HG03095 (cell line): Measurements from ENCODE around the gene ELSPBP1.
"Not testable (repeated sequence)": the region's sequence is repeated elsewhere in the genome, so short reads cannot be mapped to it uniquely, and the experiment has no call there.

Source experiments
- ATAC-seq: cut with Tn5 transposase; IDR thresholded peaks from one replicate; pipeline ENCODE4 v1.9.1; 2021; ENCODE audit warnings: moderate library complexity; ENCODE audit not compliant: unreplicated experiment

ELSPBP1 gene

DNA sequence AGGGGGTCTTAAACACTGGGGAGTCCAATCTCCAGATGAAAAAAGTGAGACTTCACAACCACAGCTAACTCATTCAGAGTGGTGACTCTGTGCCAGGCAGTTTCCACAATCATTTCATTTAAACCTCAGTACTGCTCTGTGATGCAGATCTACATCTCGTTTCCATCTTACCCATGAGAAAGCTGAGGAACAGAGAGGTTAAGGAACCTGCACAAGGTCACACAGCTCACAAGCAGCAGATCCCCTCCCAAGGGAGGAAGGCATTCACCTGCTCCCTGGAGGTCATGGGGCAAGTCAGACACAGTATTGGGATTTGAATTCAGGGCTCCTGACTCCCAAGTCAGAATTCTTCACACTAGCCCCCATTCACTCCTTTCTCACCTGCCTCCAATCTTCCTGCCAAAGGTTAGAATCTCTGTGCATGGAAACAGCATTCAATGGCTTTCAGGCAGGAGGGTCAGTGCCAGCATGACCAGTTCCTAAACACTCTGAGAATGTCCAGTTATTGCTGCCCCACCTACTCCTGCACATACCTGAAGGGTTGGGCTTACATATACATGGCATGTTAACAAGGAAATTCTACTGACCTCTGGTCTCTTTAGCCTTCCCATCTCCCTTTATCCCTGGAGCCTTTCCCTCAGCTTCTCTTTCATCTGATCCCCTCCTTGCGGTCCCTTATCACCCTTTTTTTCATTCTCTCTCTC lies 47.6 kb downstream of the ELSPBP1 start:
- no peak for ATAC-seq

DNA sequence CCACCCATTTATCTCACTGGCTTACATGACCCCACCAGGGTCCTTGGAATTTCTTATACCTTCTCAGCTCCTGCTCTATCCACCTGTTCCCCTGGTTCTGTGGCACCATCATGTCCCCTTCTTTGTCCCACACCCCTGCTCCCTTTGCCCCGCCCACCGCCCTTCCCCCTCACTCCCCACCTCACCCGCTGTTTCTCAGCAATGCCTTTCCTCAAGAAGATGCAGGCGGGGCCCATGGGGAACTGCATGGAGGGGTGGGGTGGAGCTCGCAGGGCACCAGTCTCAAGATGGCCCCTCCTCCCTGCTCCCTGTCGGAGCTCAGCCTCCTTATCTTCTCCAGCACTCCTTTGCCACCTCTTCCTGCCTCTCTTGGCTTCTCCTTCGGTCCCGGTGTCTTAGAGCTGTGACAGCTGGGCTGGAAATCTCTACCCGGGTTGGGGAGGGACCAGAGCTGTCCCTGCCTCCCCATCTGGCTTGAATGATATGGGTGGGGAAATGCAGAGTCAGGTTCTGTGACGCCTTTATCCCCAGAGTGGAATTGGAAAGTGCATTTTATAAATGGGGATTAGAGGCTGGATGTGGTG lies 49.3 kb downstream of the ELSPBP1 start, which contains the start of gene CABP5:
Gene CABP5 (minus strand): TSS at position 405 of the 584 bp plus-strand sequence. CDS start 157 bp downstream, at position 248.
- no peak for ATAC-seq

DNA sequence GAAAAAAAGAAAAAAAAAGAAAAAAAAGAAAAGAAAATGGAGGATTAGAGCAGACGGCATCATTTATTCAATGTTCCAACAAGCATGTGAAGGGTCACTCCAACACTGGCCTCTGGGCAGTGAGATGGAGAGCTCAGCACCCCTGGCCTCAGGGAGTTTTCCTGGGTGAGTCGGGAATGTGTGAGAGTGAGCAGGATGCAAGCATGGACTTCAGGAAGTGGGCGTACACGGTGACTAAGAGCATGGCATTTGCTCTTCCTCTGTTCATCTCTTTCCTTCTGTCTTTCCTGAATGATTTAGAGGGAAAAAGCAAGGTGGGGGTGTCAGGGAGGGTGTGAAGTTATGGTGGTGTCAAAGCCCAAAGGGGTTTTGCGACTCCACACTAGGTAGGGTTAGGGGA lies 50.1 kb downstream of the ELSPBP1 start:
- no peak for ATAC-seq

DNA sequence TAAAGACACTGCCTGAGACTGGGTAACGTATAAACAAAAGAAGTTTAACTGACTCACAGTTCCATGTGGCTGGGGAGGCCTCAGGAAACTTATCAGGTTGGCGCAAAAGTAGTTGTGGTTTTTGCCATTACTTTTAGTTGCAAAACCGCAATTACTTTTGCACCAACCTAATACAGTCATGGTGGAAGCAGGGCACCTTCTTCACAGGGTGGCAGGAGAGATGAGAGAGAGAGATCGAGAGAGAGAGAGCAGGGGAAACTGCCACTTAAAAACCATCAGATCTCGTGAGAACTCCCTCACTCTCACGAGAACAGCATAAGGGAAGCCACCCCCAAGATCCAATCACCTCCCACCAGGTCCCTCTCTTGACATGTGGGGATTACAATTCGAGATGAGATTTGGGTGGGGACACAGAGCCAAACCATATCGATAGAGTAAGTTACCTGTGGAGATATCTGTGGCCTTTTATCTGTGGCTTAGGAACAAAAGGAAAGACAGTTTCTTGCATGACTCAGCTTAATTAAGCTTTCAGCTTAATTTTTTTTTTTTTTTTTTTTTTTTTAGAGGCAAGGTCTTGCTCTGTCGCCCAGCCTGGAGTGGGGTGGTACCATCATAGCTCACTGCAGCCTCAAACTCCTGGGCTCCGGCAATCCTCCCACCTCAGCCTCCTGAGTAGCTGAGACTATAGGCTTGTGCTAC lies 57.1 kb downstream of the ELSPBP1 start:
- no peak for ATAC-seq

DNA sequence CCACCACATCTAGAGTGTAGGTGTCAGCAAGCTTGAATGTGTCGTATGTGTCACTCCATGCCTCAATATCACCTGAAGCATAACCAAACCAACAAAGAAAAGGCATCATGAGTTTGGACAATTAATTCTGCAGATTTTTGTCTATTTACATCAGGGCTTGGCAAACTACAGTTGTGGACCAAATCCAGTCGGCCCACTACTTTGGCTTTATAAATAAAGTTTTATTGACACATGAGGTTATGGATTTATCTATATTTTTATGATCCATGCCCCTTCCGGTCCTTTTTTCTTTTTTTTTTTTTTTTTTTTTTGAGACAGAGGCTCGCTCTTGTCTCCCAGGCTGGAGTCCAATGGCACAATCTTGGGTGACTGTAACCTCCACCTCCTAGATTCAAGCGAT lies 58.6 kb downstream of the ELSPBP1 start:
- ATAC-seq: no peak

DNA sequence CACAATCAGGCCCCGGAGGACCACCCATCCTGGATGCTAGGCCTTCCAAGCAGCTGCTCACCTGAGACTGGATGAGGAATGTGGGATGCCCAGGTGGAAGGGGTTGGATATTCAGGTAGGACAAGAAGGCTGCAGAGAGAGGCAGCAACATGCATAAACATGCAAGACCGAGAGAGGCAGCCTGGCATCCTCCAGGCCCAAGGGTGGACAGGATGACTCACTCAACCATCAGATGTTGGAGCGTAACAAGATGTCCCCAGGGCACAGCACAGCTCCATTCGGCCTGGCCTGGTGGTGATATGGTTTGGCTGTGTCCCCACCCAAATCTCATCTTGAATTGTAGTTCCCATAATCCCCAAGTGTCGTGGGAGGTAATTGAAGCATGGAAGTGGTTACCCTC lies 59.4 kb downstream of the ELSPBP1 start:
- no peak for ATAC-seq

DNA sequence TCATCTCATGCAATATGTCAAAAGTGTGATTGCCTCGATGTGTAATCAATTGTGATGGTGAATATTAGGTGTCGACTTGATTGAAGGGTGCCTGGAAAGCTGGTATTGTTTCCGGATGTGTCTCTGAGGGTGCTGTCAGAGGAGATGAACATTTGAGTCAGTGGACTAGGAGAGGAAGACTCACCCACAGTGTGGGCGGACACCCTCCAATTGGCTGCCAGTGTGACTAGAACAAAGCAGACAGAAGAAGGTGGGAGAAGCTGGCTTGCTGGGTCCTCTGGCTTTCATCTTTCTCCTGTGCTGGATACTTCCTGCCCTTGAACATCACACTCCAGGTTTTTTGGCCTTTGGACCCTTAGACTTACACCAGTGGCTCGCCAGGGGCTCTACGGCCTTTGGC lies 64.9 kb downstream of the ELSPBP1 start:
- no peak for ATAC-seq

DNA sequence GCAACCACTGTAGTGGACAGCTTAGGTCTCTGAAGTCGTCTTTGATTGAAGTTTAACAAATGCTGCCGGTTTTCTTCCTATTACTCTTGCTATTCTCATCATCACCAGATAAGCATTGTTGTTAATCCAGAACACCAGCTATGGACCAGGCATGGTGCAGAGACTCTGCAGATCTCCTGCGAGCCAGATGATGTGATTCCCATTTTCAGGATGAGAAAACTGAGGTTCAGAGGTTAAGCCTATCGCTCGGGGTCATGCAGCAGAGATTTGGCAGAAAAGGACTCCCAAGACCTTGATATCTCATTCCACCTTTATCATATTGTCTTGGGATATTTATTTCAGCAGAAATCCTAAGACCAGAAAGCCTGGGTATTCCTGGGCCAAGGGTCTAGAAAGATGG lies 65.9 kb downstream of the ELSPBP1 start:
- no peak for ATAC-seq

DNA sequence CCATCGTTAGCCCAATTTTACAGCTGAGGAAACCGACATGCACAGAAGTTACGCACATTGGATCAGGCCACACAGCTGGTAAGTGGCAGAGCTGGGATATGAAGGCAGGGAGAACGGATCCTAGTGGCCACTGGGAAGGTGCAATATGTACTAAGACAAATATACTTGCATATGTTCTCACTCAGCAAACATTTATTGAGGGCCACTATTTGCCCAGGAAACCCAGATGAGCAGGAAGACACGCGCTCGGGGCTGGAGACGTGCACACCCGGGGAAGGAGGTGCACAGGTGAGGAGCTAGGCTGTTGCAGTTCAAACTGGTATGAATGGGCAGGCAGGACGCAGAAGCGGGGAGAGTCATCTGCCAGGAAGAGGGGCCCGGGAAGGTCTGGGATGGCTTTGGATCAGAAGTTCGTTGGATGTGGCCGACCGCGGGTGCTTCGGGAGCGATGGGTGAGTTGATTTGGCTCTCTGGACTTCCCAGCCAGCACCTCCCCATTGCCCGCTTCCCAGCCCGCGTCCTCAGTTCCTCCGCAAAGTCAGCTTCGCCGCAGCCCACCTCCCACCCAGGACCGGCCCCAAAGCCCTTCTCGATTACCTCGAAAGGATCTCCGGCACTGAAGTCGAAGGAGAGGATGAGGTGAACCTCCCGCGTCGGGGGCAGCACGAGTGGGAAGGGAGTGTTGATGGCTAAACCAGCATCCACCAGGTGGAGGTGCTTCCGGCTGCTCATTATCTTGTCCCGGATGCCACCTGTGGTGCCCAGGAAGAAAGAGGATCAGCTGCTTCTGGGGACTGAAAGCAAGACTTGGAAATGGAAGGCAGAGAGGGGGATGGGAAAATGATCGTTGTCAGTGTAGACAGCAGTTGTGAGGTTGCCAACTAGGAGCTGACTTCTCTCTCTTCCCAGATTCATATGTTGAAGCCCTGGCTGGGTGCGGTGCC lies 67.2 kb downstream of the ELSPBP1 start:
- ATAC-seq: no peak

DNA sequence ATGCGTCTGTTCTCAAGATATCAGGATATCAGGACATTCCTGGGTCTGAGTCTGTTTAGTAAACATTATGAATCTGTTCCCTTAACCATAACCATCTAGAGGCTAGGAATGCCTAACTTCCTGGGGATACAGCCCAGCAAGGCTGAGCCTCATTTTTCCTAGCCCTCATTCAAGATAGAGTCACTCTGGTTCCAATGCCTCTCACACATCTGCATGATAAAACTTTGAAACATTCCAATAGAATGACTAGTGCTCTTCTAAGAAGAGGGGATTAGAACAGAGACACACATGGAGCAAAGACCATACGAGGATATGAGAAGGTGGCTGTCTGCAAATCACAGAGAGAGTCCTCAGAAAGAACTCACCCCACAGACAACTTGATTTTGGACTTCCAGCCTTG lies 70.1 kb downstream of the ELSPBP1 start:
- ATAC-seq: no peak

DNA sequence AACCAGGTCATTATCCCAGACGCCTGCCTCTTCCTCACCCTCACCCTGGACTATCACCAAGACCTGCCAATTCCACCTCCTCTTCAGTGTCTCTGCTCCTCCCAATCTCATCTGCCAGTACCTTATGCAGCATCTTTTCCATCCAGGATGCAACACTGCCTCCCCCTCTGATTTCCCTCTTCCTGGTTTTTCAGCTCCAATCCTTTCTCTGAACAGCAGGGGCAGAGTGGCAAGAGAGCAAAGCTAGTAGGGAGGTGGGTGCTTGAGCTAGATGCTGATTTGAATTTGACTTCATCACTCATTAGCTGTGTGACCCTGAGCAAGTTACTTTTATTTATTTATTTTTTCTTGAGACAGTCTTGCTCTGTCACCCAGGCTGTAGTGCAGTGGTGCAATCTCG lies 75.0 kb downstream of the ELSPBP1 start:
- ATAC-seq: no peak

DNA sequence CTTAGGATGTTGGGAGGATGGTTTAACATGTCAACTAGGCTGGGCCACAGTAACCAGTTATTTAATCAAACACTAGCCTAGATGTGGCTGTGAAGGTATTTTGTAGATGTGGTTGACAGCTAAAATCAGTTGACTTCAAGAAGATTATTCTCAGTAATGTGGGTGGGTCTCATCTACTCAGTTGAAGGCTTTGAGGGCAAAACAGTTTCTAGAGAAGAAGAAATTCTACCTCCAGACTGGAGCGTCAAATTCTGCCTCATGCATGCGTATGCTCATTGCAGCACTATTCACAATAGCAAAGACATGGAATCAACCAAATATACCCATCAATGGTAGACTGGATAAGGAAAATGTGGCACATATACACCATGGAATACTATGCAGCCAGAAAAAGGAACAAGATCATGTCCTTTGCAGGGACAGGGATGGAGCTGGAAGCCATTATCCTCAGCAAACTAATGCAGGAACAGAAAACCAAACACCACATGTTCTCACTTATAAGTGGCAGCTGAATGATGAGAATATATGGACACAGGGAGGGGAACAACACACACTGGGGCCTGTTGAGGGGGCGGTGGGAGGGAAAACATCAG lies 75.8 kb downstream of the ELSPBP1 start:
- not testable (repeated sequence) for ATAC-seq
